Measurements from ENCODE around the gene POFUT1. TPM values are rescaled to one million over a fixed set of nuclear protein-coding genes. Genes with fewer than 3 reads are reported as not detected.

The POFUT1 gene
- total RNA-seq, 3 donors from 2014 or later, result 85.6 to 113 (median 95.7) TPM

- peaks cover 66% of the 10 kb centered on the region for H3K36me3 Mint-ChIP-seq (ENCODE audit: insufficient read depth)
- H3K9me3 Mint-ChIP-seq, result no peaks in the 10 kb centered on the region
- no peaks in the 10 kb centered on the region for H3K27me3 Mint-ChIP-seq (ENCODE audit: low read depth)
- ATAC-seq, result no peak
- peaks cover 39% of the 10 kb centered on the region for H3K4me1 Mint-ChIP-seq (ENCODE audit: low read depth)
- DNase-seq, result no peak
- H3K4me3 Mint-ChIP-seq, result peak overlapping the region; percentile 17
Measured at GRCh38 chr20:32231245-32231644, 23.6 kb downstream of the POFUT1 start.

GRCh38 chr20:32231847-32232246, 24.2 kb downstream of the POFUT1 start:
- Mint-ChIP-seq H3K4me1 (ENCODE audit: low read depth) (peaks cover 39% of the 10 kb centered on the region), H3K4me3 (peak overlapping the region; percentile 45), H3K27me3 (ENCODE audit: low read depth) (no peaks in the 10 kb centered on the region), H3K9me3 (no peaks in the 10 kb centered on the region), H3K36me3 (ENCODE audit: insufficient read depth) (peaks cover 70% of the 10 kb centered on the region)
- ATAC-seq, result peak; percentile 76
- DNase-seq, result no peak

GRCh38 chr20:32232326-32232886, 24.7 kb downstream of the POFUT1 start:
- H3K4me1 Mint-ChIP-seq (ENCODE audit: low read depth), result peaks cover 39% of the 10 kb centered on the region
- ATAC-seq (peak; percentile 69), DNase-seq (no peak)
- no peaks in the 10 kb centered on the region for H3K27me3 Mint-ChIP-seq (ENCODE audit: low read depth)
- peaks cover 75% of the 10 kb centered on the region for H3K36me3 Mint-ChIP-seq (ENCODE audit: insufficient read depth)
- H3K9me3 Mint-ChIP-seq, result no peaks in the 10 kb centered on the region
- peak overlapping the region; percentile 53 for H3K4me3 Mint-ChIP-seq

GRCh38 chr20:32233286-32233685, 25.6 kb downstream of the POFUT1 start:
- no peak for ATAC-seq
- Mint-ChIP-seq H3K9me3 (no peaks in the 10 kb centered on the region), H3K4me3 (peak overlapping the region; percentile 53), H3K27me3 (ENCODE audit: low read depth) (no peaks in the 10 kb centered on the region), H3K4me1 (ENCODE audit: low read depth) (peaks cover 39% of the 10 kb centered on the region), H3K36me3 (ENCODE audit: insufficient read depth) (peaks cover 70% of the 10 kb centered on the region)
- no peak for DNase-seq

- Mint-ChIP-seq H3K36me3 (ENCODE audit: insufficient read depth) (peaks cover 63% of the 10 kb centered on the region), H3K4me3 (no peak overlapping the region), H3K4me1 (ENCODE audit: low read depth) (peaks cover 38% of the 10 kb centered on the region), H3K9me3 (no peaks in the 10 kb centered on the region), H3K27me3 (ENCODE audit: low read depth) (no peaks in the 10 kb centered on the region)
- ATAC-seq (no peak), DNase-seq (no peak)
Measured at GRCh38 chr20:32234135-32234808, 26.6 kb downstream of the POFUT1 start.

- no peak for ATAC-seq
- H3K27me3 Mint-ChIP-seq (ENCODE audit: low read depth), result no peaks in the 10 kb centered on the region
- no peak for DNase-seq
- peaks cover 43% of the 10 kb centered on the region for H3K4me1 Mint-ChIP-seq (ENCODE audit: low read depth)
- peaks cover 60% of the 10 kb centered on the region for H3K36me3 Mint-ChIP-seq (ENCODE audit: insufficient read depth)
- no peak overlapping the region for H3K4me3 Mint-ChIP-seq
- H3K9me3 Mint-ChIP-seq, result no peaks in the 10 kb centered on the region
Measured at GRCh38 chr20:32235331-32236047, 27.8 kb downstream of the POFUT1 start.

- Mint-ChIP-seq H3K4me3 (no peak overlapping the region), H3K36me3 (ENCODE audit: insufficient read depth) (peaks cover 55% of the 10 kb centered on the region), H3K27me3 (ENCODE audit: low read depth) (no peaks in the 10 kb centered on the region), H3K4me1 (ENCODE audit: low read depth) (peaks cover 39% of the 10 kb centered on the region), H3K9me3 (no peaks in the 10 kb centered on the region)
- ATAC-seq (no peak), DNase-seq (no peak)
Measured at GRCh38 chr20:32236048-32236533, 28.4 kb downstream of the POFUT1 start.

- ATAC-seq (no peak), DNase-seq (no peak)
- Mint-ChIP-seq H3K9me3 (no peaks in the 10 kb centered on the region), H3K4me1 (ENCODE audit: low read depth) (peaks cover 32% of the 10 kb centered on the region), H3K27me3 (ENCODE audit: low read depth) (no peaks in the 10 kb centered on the region), H3K36me3 (ENCODE audit: insufficient read depth) (peaks cover 47% of the 10 kb centered on the region), H3K4me3 (no peak overlapping the region)
Measured at GRCh38 chr20:32236819-32237218, 29.1 kb downstream of the POFUT1 start.

- Mint-ChIP-seq H3K4me3 (no peak overlapping the region), H3K27me3 (ENCODE audit: low read depth) (no peaks in the 10 kb centered on the region), H3K4me1 (ENCODE audit: low read depth) (peaks cover 26% of the 10 kb centered on the region), H3K9me3 (no peaks in the 10 kb centered on the region), H3K36me3 (ENCODE audit: insufficient read depth) (peaks cover 46% of the 10 kb centered on the region)
- ATAC-seq (no peak), DNase-seq (no peak)
Measured at GRCh38 chr20:32237419-32237818, 29.7 kb downstream of the POFUT1 start.

GRCh38 chr20:32238483-32239425, 31.1 kb downstream of the POFUT1 start:
- H3K27me3 Mint-ChIP-seq (ENCODE audit: low read depth), result no peaks in the 10 kb centered on the region
- ATAC-seq (no peak), DNase-seq (no peak)
- no peaks in the 10 kb centered on the region for H3K9me3 Mint-ChIP-seq
- peaks cover 13% of the 10 kb centered on the region for H3K4me1 Mint-ChIP-seq (ENCODE audit: low read depth)
- H3K36me3 Mint-ChIP-seq (ENCODE audit: insufficient read depth), result peaks cover 33% of the 10 kb centered on the region
- H3K4me3 Mint-ChIP-seq, result no peak overlapping the region

GRCh38 chr20:32240205-32240604, 32.5 kb downstream of the POFUT1 start:
- DNase-seq, result no peak
- no peaks in the 10 kb centered on the region for H3K27me3 Mint-ChIP-seq (ENCODE audit: low read depth)
- peaks cover 24% of the 10 kb centered on the region for H3K36me3 Mint-ChIP-seq (ENCODE audit: insufficient read depth)
- H3K4me1 Mint-ChIP-seq (ENCODE audit: low read depth), result peaks cover 11% of the 10 kb centered on the region
- no peaks in the 10 kb centered on the region for H3K9me3 Mint-ChIP-seq
- ATAC-seq, result no peak
- H3K4me3 Mint-ChIP-seq, result no peak overlapping the region

- Mint-ChIP-seq H3K9me3 (no peaks in the 10 kb centered on the region), H3K4me3 (no peak overlapping the region), H3K4me1 (ENCODE audit: low read depth) (peaks cover 7% of the 10 kb centered on the region), H3K27me3 (ENCODE audit: low read depth) (no peaks in the 10 kb centered on the region), H3K36me3 (ENCODE audit: insufficient read depth) (peaks cover 9% of the 10 kb centered on the region)
- no peak for ATAC-seq
- DNase-seq, result no peak
Measured at GRCh38 chr20:32241807-32242206, 34.1 kb downstream of the POFUT1 start.

- H3K4me3 Mint-ChIP-seq, result no peak overlapping the region
- no peaks in the 10 kb centered on the region for H3K36me3 Mint-ChIP-seq (ENCODE audit: insufficient read depth)
- no peaks in the 10 kb centered on the region for H3K27me3 Mint-ChIP-seq (ENCODE audit: low read depth)
- H3K9me3 Mint-ChIP-seq, result no peaks in the 10 kb centered on the region
- peaks cover 19% of the 10 kb centered on the region for H3K4me1 Mint-ChIP-seq (ENCODE audit: low read depth)
- DNase-seq, result no peak
- no peak for ATAC-seq
Measured at GRCh38 chr20:32244150-32244823, 36.6 kb downstream of the POFUT1 start.

All from activated T-cell treated with anti-CD3 and anti-CD28 coated beads, Interleukin-2, amount 50 U/mL, for 4 hours (primary cell).